Gastroesophageal sphincter (tissue), 4 donors: ENCODE results near the gene ZNF236. TPM values are rescaled to one million over a fixed set of nuclear protein-coding genes. Genes with fewer than 3 reads are reported as not detected.

Experiments
- ATAC-seq: fragments of 150-250 bp; one replicate; pipeline ENCODE4 v1.9.1; 2016; ENCODE audit warnings: mild to moderate bottlenecking, moderate library complexity
- H3K27ac ChIP-seq, 4 donors: fragments of 200-600 bp; sonication (generic) in 3 of 4; 1 replicate in 3 of 4; 2 replicates in 1 of 4; pipeline ENCODE4 v1.5.1; 2016 to 2019
- H3K27me3 ChIP-seq: fragments of 200-600 bp; sonication (generic); one replicate; pipeline ENCODE4 v1.5.1; 2019
- H3K36me3 ChIP-seq, 2 donors: fragments of 200-600 bp; sonication (generic); one replicate each; pipeline ENCODE4 v1.5.1; 2019; ENCODE audit warnings: control low read depth in 1 of 2
- H3K4me1 ChIP-seq, 3 donors: fragments of 200-600 bp; sonication (generic); 1 replicate in 2 of 3; 2 replicates in 1 of 3; pipeline ENCODE4 v1.5.1; 2016 to 2019; ENCODE audit warnings: control low read depth in 2 of 3
- H3K4me3 ChIP-seq, 2 donors: fragments of 200-600 bp; sonication (generic); one replicate each; pipeline ENCODE4 v1.5.1; 2019; ENCODE audit warnings: mild to moderate bottlenecking in 1 of 2, moderate library complexity in 1 of 2
- H3K9me3 ChIP-seq, 3 donors: fragments of 200-600 bp; sonication (generic); one replicate each; pipeline ENCODE4 v1.5.1; 2017 to 2019; ENCODE audit warnings: control low read depth in 2 of 3
- CTCF ChIP-seq, 4 experiments: fragments of 200-600 bp in 2 of 4; fragments of 450-650 bp in 2 of 4; sonication (generic) in 1 of 4; IDR thresholded peaks; one replicate each; pipeline ENCODE4 v1.5.1; 2017 to 2019; ENCODE audit warnings: antibody characterized with exemption in 4 of 4, mild to moderate bottlenecking in 2 of 4, moderate library complexity in 2 of 4
- EP300 ChIP-seq: sonication (generic); formaldehyde crosslinking; IDR thresholded peaks from one replicate; pipeline ENCODE4 v1.6.1; 2017; ENCODE audit warnings: antibody characterized with exemption, mild to moderate bottlenecking
- POLR2A ChIP-seq, 2 donors: fragments of 450-650 bp; IDR thresholded peaks; one replicate each; pipeline ENCODE4 v1.6.1; 2017; ENCODE audit warnings: antibody characterized with exemption in 2 of 2, mild to moderate bottlenecking in 2 of 2, moderate library complexity in 1 of 2
- POLR2AphosphoS5 ChIP-seq: sonication (generic); formaldehyde crosslinking; IDR thresholded peaks from one replicate; pipeline ENCODE4 v1.6.1; 2017; ENCODE audit warnings: antibody characterized with exemption
- WGBS, 2 donors: methylation state at CpG; one replicate each; pipeline ENCODE4 v1.1.5; 2018; ENCODE audit warnings: low coverage in 1 of 2; 5-methylcytosine and 5-hydroxymethylcytosine counted together
- total RNA-seq, 4 donors: library from RNA; depleted of rRNA; stranded (reverse); fragments of >200 nt; gene quantifications; one replicate each; pipeline ENCODE4 v1.1.0, GENCODE V29; 2016

The ZNF236 gene
- total RNA-seq, 4 donors from 2014 or later: 8.5 to 26.8 (median 16.8) TPM

GRCh38 chr18:76844144-76844543, 21.8 kb downstream of the ZNF236 start:
- H3K36me3 ChIP-seq: no peaks in the 10 kb centered on the region
- no peaks in the 10 kb centered on the region for H3K9me3 ChIP-seq
- H3K4me3 ChIP-seq: no peak overlapping the region
- TF ChIP-seq EP300 (no peak), POLR2AphosphoS5 (no peak), POLR2A (IDR thresholded peaks at IDR 0.05) (no peak), CTCF (IDR thresholded peaks at IDR 0.05) (no peak)
- 60 to 77% methylated on average over 3 to 4 of the region's 4 CpGs for WGBS, 2 donors
- H3K4me1 ChIP-seq: peaks cover 0 to 17% (median 0%) of the 10 kb centered on the region in 3 donors
- H3K27ac ChIP-seq: no peak overlapping the region
- H3K27me3 ChIP-seq: no peaks in the 10 kb centered on the region
- no peak for ATAC-seq

DNA sequence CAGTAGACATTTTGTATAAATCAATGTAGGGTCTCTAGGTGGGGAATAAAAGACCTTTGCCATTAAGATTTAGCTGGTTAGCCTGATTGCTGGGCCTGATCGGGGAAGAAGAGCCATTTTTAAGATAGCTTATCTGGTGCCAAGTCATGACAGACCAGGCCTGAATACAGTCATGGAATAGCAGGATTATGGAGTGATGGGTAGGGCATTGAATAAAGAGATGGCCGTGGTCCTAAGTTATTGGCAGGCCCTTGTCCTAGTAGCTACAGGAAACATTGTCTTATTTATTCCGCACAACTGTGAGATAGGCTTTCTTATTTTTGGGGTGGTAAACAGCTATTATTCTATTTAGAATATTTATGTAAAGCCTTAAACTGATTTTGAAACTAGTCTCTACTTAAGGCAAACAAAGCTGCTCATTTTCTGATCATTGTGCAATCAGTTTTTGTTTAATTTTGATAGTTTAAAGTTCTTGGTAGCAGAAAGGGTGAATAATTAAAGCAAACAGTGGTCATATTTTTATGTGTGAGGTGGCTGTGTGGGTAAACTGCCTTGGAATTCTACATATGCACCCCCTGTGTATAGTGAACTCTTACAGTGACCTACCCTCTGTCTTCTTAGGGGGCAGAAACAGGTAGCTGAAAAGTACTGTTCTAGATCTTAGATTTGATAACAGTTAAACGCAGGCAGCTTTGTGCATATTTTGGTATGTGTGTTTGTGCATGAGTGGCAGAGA, 22.6 kb downstream of the ZNF236 start:
- 71 to 74% methylated on average over 4 of the region's 4 CpGs for WGBS, 2 donors
- TF ChIP-seq CTCF (IDR thresholded peaks at IDR 0.05): no peak
- TF ChIP-seq EP300: no peak
- no peak for TF ChIP-seq POLR2AphosphoS5
- no peak for TF ChIP-seq POLR2A (IDR thresholded peaks at IDR 0.05)

GRCh38 chr18:76846217-76846616, 23.9 kb downstream of the ZNF236 start:
- WGBS, 2 donors: 82% methylated on average over 5 of the region's 5 CpGs; no CpG with 5 or more reads in 1 of the 2 donors
- no peak for ATAC-seq
- no peaks in the 10 kb centered on the region for H3K9me3 ChIP-seq
- TF ChIP-seq CTCF (IDR thresholded peaks at IDR 0.05): no peak
- peaks cover 0 to 1% of the 10 kb centered on the region in 2 donors for H3K36me3 ChIP-seq
- H3K27me3 ChIP-seq: no peaks in the 10 kb centered on the region
- no peak overlapping the region for H3K4me3 ChIP-seq
- H3K4me1 ChIP-seq: peaks cover 0 to 8% (median 0%) of the 10 kb centered on the region in 3 donors
- H3K27ac ChIP-seq: no peak overlapping the region

More for the DNA sequence above, 22.6 kb downstream of the ZNF236 start:
- Histone ChIP-seq H3K4me1 (peaks cover 0 to 9% (median 0%) of the 10 kb centered on the region in 3 donors), H3K27me3 (no peaks in the 10 kb centered on the region), H3K9me3 (no peaks in the 10 kb centered on the region), H3K4me3 (no peak overlapping the region), H3K27ac (no peak overlapping the region), H3K36me3 (no peaks in the 10 kb centered on the region)
- no peak for ATAC-seq

DNA sequence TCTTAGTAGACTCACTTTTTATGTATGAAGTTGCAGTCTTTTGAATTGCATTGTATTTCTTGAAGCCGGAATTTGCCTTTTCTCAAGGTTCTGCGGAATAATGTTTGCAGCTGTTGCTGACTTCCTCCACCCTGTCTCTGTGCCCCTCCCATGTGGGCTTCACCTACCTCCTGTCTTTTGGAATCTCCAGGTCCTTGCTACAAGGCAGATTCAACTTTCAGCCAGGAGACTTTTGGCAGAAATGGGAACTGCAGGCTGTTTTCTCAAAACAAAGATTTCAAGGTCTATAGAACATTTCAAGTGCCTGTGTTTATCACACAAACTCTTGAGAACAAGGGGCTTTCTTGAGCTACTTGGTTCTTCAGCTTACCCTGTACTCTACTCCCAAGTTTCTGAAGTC, 25.6 kb downstream of the ZNF236 start:
- TF ChIP-seq EP300 (no peak), POLR2AphosphoS5 (no peak), POLR2A (IDR thresholded peaks at IDR 0.05) (no peak)

DNA sequence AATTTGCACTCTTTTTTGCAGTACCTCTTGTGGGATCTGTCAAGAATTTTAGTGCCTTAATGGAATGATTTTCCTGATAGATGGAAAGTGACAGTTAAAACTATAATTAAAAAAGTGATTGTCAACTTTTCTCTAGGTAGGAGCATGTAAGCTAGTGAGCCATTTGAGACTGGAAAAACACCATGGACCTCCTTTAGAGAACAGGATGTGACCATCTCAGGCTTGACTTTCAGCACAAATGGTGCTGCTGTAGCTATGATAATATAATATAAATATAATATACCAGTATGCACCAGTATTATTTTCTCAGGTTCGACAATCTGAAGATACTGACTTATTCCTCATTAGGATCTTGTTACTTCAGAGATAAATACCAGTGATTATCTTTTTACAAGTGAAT, 27.8 kb downstream of the ZNF236 start:
- no peaks in the 10 kb centered on the region for H3K9me3 ChIP-seq
- H3K27ac ChIP-seq: no peak overlapping the region
- ATAC-seq: no peak
- TF ChIP-seq POLR2A (IDR thresholded peaks at IDR 0.05) (no peak), EP300 (no peak), POLR2AphosphoS5 (no peak), CTCF (IDR thresholded peaks at IDR 0.05) (no peak)
- no peak overlapping the region for H3K4me3 ChIP-seq
- no peaks in the 10 kb centered on the region for H3K4me1 ChIP-seq
- WGBS, 2 donors: 79 to 100% methylated on average over 1 of the region's 1 CpG
- no peaks in the 10 kb centered on the region for H3K27me3 ChIP-seq
- H3K36me3 ChIP-seq: peaks cover 0 to 28% of the 10 kb centered on the region in 2 donors

More for the DNA sequence above, 25.6 kb downstream of the ZNF236 start:
- Histone ChIP-seq H3K27ac (no peak overlapping the region), H3K4me1 (peaks cover 0 to 5% (median 0%) of the 10 kb centered on the region in 3 donors), H3K4me3 (no peak overlapping the region), H3K27me3 (no peaks in the 10 kb centered on the region), H3K36me3 (peaks cover 0 to 17% of the 10 kb centered on the region in 2 donors), H3K9me3 (no peaks in the 10 kb centered on the region)
- no peak for ATAC-seq
- WGBS, 2 donors: 56 to 79% methylated on average over 2 of the region's 2 CpGs
